Measurements from ENCODE around the gene TJP1. TPM values are rescaled to one million over a fixed set of nuclear protein-coding genes. Genes with fewer than 3 reads are reported as not detected.
"Not testable (repeated sequence)": the region's sequence is repeated elsewhere in the genome, so short reads cannot be mapped to it uniquely, and the experiment has no call there.

TJP1 gene
- total RNA-seq, 1 donor from 2014 or later: 120 TPM

DNA sequence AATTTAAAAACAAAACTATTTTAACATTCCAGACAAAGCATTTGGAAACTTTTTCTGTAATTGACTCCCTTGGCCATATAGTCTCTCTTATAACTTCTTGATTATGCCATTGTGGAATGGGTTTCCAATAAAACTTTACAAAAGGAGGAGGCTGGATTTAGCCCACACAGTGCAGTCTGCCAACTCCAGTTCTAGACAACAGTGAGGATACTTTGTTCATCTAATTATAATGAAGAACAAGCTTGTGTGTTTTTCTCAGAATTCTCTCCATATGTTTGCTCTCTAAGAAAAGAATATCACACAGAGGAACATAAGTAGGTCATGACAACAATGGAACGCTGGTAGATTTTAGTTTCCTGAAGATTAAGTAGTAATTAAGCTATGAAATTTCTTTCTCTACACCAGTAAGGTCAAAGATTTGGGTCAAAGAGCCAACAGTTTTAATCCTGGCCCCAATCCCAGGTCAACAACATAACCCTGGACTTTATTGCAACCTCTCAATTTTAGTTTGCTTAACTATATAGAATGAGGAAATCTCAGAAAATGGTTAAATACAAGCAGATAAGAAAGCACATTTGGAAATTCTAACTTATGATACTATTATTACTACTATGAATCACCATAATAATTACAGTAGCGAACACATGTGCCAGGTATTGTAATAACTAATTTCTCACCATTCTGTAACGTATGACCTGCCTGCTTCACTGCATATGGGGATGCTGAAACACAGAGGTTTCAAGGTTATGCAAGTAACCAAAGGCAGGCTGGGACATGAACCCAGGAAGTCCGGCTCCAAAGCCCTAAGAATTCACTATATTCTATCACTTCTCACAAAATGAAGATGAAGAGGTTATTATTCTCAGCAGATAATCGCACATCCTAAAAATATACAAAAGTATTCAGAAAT, 65.7 kb downstream of the TJP1 start:
- no peak for DNase-seq (ENCODE audit: low spot score)

- not testable (repeated sequence) for DNase-seq (ENCODE audit: low spot score)
Observed at GRCh38 chr15:29754009-29754408, 68.3 kb downstream of the TJP1 start.

DNA sequence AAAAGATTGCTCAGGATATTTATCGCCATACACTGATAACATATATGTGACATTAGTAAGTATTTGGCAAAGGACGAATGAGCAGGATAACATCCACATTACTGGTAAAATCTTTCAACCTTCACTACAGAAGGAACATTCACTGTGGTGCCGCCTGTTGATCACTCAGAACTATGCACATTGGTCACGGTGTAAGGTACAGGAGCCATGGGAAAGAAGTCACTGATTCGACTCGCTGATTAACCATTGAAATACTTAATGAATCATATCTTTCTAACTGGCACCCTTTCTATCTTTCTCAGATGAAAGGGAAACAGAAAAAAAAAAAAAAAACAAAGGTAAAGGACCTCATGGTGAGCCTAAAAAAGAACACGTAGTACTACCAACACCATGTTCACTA, 68.8 kb downstream of the TJP1 start:
- no peak for DNase-seq (ENCODE audit: low spot score)

DNA sequence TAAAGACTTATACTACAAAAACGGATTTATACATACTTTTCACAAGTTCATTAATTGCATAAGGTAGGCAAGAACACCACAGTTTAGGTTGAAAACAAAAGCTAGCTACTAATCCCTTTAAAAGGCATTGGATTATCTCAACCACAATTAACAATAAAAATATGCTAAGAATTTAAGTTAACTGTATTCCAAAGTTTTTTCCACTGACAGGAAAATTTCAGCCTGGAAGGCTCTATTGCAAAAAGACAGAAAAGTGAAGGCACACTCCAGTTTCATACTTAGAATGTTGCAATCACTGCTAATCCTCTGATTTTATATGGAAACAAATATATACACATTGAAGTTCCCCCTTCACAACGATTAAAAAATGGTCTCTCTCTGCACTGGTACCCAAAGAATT, 71.5 kb downstream of the TJP1 start:
- DNase-seq (ENCODE audit: low spot score): no peak

DNA sequence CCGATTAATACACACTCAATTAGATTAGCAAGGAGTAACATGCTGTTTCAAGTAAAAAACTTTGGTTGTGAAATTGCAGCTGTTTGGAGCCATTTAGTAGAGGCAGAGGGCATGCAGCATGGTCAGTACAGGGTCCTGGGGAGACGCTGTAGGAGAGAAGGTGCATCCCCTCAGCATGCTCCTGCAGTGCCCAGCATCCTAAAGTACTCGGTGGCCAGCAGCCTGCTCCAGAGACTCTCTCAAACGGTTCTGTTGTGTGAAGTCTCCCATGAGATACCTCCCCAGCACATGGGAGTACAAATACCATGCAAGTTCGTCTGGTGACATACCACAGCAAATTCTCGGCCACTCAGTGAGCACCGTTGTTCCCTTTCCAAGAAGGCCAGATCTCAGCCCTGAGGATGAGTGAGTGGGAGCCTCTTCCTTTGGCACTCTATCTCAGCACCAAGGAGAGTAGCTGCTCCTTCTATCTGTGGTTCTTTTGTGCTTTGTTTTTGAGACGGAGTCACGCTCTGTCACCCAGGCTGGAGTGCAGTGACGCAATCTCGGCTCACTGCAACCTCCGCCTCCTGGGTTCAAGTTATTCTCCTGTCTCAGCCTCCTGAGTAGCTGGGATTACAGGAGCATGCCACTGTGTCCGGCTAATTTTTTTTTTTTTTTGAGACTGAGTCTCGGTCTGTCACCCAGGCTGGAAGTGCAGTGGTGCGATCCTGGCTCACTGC, 72.7 kb downstream of the TJP1 start:
- DNase-seq (ENCODE audit: low spot score): no peak

DNA sequence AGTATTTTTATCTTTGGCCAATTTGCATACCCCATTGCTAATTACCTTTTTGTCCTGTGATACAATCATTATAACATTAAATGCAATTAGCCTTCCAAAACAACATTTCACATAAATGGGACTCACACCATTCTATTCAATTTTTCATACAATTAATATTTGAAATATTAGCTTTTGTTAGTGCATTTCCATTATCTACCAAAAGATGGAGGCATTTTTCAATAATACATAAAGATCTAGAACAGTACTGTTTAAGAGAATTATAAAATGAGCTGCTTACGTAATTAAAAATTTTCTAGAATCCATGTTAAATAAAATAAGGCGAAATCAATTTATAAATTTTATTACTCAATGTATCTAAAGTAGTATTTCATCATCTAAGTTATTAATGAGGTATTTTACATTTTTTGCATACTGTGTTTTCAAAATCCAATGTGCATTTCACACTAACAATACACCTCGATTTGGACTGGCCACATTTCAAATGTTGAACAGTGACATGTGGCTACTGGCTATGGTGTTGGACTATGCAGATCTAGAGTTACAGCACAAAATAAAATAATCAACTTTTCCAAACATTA, 74.3 kb downstream of the TJP1 start:
- no peak for DNase-seq (ENCODE audit: low spot score)

DNA sequence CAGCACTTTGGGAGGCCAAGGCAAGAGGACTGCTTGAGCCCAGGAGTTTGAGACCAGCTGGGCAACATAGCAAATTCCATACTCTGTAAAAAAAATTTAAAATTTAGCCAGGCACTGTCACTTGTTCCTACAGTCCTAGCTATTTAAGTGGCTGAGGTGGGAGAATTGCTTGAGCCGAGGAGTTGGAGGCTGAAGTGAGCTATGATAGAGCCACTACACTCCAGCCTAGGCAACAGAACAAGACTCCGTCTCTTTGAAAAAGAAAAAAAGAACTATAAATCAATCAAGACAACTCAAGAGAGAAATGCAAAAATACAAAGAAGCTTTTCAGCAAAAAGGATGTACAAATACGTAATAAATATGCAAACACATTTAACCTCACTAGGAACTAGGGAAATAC, 78.8 kb downstream of the TJP1 start:
- DNase-seq (ENCODE audit: low spot score): no peak

DNA sequence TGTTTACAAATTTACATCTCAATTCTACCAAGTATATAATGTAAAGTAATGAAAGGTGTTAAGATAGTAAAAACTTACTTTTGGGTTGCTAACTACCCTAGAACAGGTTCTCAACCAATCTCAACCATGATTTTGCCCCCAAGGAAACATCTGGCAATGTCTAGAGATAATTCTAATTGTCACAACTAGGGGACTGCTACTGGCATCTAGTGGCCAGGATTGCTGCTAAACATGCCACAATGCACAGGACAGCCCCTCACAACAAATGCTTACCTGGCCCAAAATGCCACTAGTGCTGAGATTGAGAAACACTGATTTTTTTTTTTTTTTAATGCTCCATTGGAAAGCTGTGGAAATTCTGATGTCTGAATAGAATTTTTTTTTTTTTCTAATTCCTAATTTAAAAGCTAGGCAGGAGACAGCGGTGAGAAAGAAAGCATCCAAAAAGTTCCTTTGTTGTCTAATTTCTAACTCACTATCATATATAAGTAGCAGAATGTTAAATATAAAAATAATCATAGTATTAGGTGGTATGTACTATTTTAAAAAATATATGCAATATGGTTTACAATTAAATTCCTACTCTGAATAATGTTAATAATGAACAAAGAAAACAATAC, 81.5 kb downstream of the TJP1 start:
- DNase-seq (ENCODE audit: low spot score): no peak

DNA sequence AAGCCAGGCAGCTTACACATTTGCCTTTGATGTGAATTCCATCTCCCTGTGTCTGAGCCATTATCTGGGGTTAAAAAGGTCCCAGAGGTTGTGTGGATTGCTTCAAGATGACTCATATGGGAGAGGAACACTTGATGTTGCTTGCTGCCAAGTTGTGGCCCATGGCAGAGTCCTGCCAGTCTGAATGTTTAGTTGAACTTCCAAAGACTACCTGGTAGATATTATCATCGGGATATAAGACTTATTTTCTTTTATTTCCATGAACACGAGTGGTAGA, 85.6 kb downstream of the TJP1 start:
- DNase-seq (ENCODE audit: low spot score): no peak

DNA sequence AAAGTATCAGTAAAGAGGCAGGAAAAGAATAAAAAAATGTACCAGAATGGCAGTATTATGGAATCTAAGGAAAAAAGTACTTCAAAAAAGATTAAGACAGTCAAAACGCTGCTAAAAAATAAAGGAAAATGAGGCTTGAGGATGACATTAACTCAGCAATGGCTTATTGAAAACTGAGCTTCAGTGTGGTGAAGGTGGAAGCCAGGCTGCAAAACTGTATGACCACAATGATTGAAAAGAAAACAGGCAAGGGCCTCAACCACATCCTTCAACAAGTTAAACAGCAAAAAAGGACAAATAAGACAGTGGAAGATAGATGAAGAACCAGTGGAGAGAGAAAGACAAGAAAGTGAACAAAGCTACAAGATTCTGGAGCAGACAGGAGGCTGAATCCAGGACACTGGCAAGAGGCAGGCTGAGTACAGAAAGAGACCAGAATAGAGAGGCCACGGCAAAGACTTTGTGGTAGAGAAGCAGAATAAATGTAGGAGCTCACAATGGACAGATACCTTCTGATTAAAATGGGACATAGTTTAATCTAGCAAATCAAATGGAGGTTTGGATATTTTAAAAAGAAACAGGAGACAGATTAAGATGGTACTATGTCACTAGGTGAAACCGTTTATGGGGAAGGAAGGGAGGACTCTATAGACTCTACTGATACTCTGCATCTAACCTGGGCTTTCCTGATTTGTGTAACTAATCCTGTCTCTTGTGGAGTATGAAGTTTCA, 86.1 kb downstream of the TJP1 start:
- no peak for DNase-seq (ENCODE audit: low spot score)

GRCh38 chr15:29734917-29735572, 87.2 kb downstream of the TJP1 start:
- no peak for DNase-seq (ENCODE audit: low spot score)

- no peak for DNase-seq (ENCODE audit: low spot score)
Observed at GRCh38 chr15:29731865-29732264, 90.4 kb downstream of the TJP1 start.

GRCh38 chr15:29730471-29730870, 91.8 kb downstream of the TJP1 start:
- not testable (repeated sequence) for DNase-seq (ENCODE audit: low spot score)

- no peak for DNase-seq (ENCODE audit: low spot score)
Observed at GRCh38 chr15:29728418-29728817, 93.8 kb downstream of the TJP1 start.

GRCh38 chr15:29727871-29728270, 94.4 kb downstream of the TJP1 start:
- no peak for DNase-seq (ENCODE audit: low spot score)

GRCh38 chr15:29726553-29726952, 95.7 kb downstream of the TJP1 start:
- DNase-seq (ENCODE audit: low spot score): no peak

- no peak for DNase-seq (ENCODE audit: low spot score)
Observed at GRCh38 chr15:29724026-29724425, 98.2 kb downstream of the TJP1 start.

- DNase-seq (ENCODE audit: low spot score): no peak
Observed at GRCh38 chr15:29713784-29714183, 108.5 kb downstream of the TJP1 start.

DNA sequence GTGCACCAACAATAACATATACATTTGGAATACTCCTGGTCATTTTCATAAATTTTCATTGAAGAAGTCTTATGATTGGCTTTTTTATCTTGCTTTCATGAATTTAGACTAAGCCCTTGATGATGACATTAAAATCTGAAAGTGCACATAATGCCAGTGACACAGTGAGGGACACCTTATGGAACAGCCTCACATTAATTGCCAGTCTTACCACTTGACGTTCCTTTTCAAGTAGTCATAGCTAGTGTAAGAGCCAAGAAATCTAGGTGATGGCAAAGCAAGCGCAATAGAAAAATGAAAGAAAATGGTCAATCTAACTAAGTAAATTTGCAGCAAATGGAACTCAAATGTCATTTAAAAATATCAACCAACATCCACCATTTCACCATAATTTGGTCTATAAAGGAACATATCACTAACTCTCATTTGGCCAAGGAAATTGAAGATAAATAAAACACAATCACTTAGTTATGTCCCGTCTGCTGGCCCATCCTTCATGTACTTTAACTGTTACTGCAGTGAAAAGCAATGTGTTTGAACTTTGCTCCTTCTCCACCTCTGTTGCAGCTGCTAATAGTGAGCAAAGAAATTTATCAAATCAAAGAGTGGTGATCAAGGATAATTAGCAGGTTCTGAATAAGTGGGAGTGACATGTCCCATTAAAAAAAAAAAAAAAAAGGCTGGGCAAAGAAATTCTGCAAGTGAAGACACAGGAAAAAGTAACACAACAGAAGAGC, 110.0 kb downstream of the TJP1 start:
- no peak for DNase-seq (ENCODE audit: low spot score)

- no peak for DNase-seq (ENCODE audit: low spot score)
Observed at GRCh38 chr15:29711531-29711930, 110.7 kb downstream of the TJP1 start.

GRCh38 chr15:29708519-29708918, 113.7 kb downstream of the TJP1 start:
- DNase-seq (ENCODE audit: low spot score): no peak

Data from ureter (tissue), 1 donor.